Measurements from ENCODE around the gene KRTAP24-1.

Gene KRTAP24-1

DNA sequence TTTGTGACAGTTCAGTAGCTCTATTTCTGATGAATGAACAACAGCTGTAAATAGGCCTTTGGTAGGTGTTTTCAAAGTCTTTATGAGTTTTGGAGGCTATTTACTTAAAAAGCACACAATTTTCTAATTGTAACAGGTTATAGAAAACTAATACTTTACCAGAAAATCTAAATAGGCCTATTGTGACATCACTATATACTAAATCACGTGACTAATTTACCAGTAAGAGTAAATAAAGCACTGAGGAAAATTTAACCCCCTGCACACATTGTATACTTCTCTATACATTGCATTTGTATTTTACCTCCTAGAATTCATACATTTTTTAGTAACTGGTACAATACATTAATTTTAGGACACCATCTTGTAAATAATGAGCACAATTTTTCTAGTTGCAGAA lies 22.4 kb upstream of the KRTAP24-1 start:
- TF ChIP-seq CTCF (IDR thresholded peaks at IDR 0.05; ENCODE audit: control insufficient read depth, insufficient read depth, low read depth, low read length, missing control alignments) = no peak
- H3K4me3 ChIP-seq (ENCODE audit: control insufficient read depth, low read depth, low read length) = no peak overlapping the region
- no peak for DNase-seq (ENCODE audit: low read depth)

DNA sequence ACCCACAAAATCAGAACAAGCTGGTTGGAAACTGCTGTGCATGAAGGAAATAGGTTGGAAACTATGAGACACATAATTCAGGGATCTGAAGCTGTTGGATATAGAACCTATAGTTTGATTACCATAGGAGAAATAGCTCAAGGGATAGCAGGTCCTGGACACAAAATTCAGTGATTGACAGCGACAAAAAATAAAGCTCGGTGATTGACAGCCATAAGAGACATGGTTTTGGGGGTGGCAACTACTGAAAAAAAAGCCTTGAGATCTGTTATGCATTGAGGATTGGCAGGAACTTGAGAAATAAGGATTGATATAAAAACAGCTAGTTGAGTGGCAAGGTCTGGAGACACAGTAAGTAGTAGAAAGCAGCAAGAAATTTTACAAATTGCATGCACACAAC lies 6.5 kb upstream of the KRTAP24-1 start, which contains the start of gene KRTAP25-1:
TSS of gene KRTAP25-1 (minus strand) at position 300 of the 400 bp plus-strand sequence. CDS start at position 276, 24 bp downstream.
- H3K4me3 ChIP-seq (ENCODE audit: control insufficient read depth, low read depth, low read length) = no peak within 1 kb of the TSS
- no peak for TF ChIP-seq CTCF (IDR thresholded peaks at IDR 0.05; ENCODE audit: control insufficient read depth, insufficient read depth, low read depth, low read length, missing control alignments)
- DNase-seq (ENCODE audit: low read depth) = no peak

GRCh38 chr21:30271611-30272010 lies 11.1 kb downstream of the KRTAP24-1 start:
- DNase-seq (ENCODE audit: low read depth) = no peak
- no peak for TF ChIP-seq CTCF (IDR thresholded peaks at IDR 0.05; ENCODE audit: control insufficient read depth, insufficient read depth, low read depth, low read length, missing control alignments)
- no peak overlapping the region for H3K4me3 ChIP-seq (ENCODE audit: control insufficient read depth, low read depth, low read length)

DNA sequence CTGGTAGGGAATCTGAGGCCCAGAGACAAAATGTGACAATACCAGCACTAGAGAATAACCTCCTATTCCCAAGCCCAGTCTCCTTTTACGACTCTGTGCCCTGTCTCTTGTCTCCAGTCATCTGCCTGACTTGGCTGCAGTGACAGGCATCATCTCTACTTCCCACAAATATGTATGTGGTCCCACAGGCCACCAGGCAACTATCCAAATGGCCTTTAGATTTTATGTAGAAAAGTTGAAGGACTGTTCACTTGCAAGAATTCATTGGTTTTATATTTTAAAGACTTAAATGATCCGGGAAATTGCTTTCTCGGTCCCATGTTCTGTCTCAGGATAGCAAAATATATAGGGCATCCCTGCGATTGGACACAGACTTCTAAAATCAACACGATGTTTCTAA lies 11.6 kb downstream of the KRTAP24-1 start:
- TF ChIP-seq CTCF (IDR thresholded peaks at IDR 0.05; ENCODE audit: control insufficient read depth, insufficient read depth, low read depth, low read length, missing control alignments) = no peak
- no peak for DNase-seq (ENCODE audit: low read depth)
- no peak overlapping the region for H3K4me3 ChIP-seq (ENCODE audit: control insufficient read depth, low read depth, low read length)

DNA sequence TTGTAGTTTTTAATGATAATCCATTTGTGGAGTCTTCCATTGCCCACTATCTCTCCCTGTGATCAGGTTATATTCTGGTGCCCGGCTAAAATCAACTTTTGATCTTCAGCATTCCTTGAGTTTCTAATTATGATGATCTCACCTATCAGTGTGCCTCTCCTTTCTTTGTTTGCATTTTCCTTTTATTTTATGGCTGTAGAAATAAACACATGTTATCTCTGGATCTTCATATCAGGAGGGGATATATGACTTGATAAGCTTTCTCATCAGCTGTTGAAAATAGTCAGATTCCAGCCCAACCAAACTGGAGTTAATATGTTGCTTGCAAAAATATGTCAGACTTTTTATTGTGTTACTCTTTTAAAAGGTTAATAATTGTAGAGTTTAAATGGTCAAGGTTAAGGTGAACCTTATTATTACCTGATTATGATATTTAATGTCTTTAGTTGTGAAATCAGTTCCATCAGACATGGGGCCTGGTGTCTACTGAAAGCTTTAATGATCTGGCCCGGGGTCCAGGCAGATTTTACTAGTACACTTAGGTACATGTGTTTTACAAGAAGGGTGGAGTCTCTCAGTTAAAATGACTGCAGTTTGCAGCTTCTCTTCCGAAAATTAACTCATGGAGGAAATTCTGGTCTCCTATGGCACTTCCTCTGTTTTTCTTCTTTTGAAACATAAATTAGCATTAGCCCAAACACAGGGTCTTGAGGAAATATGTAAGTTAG lies 12.8 kb downstream of the KRTAP24-1 start:
- no peak for DNase-seq (ENCODE audit: low read depth)
- H3K4me3 ChIP-seq (ENCODE audit: control insufficient read depth, low read depth, low read length) = no peak overlapping the region
- TF ChIP-seq CTCF (IDR thresholded peaks at IDR 0.05; ENCODE audit: control insufficient read depth, insufficient read depth, low read depth, low read length, missing control alignments) = no peak

GRCh38 chr21:30268608-30269197 lies 14.0 kb downstream of the KRTAP24-1 start:
- no peak for TF ChIP-seq CTCF (IDR thresholded peaks at IDR 0.05; ENCODE audit: control insufficient read depth, insufficient read depth, low read depth, low read length, missing control alignments)
- no peak overlapping the region for H3K4me3 ChIP-seq (ENCODE audit: control insufficient read depth, low read depth, low read length)
- no peak for DNase-seq (ENCODE audit: low read depth)
